ENCODE results near the gene CACNA1G.

CACNA1G gene

DNA sequence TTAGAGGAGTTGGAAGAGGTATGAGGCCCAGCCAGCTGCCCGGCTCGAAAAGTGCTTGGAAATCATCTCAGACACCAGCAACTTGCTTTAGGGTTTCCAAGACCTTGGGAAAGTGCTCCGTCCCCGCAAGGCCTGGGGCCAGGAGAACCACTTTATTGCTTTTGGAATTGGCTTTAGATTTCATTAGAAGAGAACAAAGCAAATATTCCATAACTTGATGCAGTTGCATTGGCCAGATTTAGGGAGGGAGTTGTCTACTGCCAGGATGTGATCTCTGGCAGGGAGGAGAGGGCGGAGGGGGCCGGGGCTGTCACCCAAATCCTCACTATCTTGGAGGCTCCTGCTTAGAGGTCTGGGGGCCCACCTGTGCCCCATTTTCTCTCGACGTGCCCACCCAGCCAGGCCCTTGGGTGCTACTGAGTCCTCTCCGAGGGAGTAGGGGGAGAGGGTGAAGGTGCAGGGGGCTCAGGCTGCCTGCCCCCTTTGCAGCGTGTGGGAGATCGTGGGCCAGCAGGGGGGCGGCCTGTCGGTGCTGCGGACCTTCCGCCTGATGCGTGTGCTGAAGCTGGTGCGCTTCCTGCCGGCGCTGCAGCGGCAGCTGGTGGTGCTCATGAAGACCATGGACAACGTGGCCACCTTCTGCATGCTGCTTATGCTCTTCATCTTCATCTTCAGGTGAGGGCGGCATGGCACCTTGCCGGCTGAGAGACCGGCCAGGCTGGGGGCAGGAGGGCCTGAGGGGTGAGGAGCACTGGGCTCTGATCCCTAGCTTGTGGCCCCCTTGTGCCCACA, 30.6 kb downstream of the CACNA1G start:
- no peaks in the 10 kb centered on the region for H3K4me1 ChIP-seq (ENCODE audit: insufficient read depth, poor library complexity, severe bottlenecking)
- no peak for DNase-seq (ENCODE audit: low spot score)
- ATAC-seq (ENCODE audit: low read depth) = no peak
- H3K4me3 ChIP-seq (ENCODE audit: severe bottlenecking) = no peak overlapping the region
- no peaks in the 10 kb centered on the region for H3K27me3 ChIP-seq (ENCODE audit: insufficient read depth, poor library complexity, severe bottlenecking)
- no peaks in the 10 kb centered on the region for H3K36me3 ChIP-seq (ENCODE audit: low read depth)
- TF ChIP-seq, protein P1, sequence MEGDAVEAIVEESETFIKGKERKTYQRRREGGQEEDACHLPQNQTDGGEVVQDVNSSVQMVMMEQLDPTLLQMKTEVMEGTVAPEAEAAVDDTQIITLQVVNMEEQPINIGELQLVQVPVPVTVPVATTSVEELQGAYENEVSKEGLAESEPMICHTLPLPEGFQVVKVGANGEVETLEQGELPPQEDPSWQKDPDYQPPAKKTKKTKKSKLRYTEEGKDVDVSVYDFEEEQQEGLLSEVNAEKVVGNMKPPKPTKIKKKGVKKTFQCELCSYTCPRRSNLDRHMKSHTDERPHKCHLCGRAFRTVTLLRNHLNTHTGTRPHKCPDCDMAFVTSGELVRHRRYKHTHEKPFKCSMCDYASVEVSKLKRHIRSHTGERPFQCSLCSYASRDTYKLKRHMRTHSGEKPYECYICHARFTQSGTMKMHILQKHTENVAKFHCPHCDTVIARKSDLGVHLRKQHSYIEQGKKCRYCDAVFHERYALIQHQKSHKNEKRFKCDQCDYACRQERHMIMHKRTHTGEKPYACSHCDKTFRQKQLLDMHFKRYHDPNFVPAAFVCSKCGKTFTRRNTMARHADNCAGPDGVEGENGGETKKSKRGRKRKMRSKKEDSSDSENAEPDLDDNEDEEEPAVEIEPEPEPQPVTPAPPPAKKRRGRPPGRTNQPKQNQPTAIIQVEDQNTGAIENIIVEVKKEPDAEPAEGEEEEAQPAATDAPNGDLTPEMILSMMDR (IDR thresholded peaks at IDR 0.05; ENCODE audit: poor library complexity, severe bottlenecking) = no peak
- H3K27ac ChIP-seq (ENCODE audit: poor library complexity, severe bottlenecking) = no peak overlapping the region
- H3K9me3 ChIP-seq (ENCODE audit: severe bottlenecking) = no peaks in the 10 kb centered on the region

DNA sequence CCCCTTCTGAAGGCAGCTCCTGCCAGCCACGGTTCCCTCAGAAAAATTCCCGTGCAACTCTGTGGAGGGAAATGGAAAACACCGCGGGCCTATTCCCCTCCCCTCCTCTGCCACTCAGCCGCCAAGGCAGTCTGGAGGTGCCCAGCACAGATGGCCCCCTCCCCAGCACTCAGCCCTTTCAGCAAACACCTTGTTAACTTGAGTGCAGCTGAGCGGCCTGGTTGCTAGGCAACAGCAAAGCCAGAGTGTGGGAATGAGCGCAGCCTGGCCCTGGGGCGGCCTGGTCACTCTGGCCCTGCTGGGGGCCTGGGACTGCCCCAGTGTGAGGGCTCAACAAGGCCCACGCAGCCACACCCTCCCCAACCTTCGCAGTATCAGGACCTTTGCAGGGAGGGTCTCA, 32.8 kb downstream of the CACNA1G start:
- TF ChIP-seq, protein P1 (IDR thresholded peaks at IDR 0.05; ENCODE audit: poor library complexity, severe bottlenecking) = no peak
- no peaks in the 10 kb centered on the region for H3K36me3 ChIP-seq (ENCODE audit: low read depth)
- H3K4me3 ChIP-seq (ENCODE audit: severe bottlenecking) = no peak overlapping the region
- H3K9me3 ChIP-seq (ENCODE audit: severe bottlenecking) = no peaks in the 10 kb centered on the region
- H3K4me1 ChIP-seq (ENCODE audit: insufficient read depth, poor library complexity, severe bottlenecking) = no peaks in the 10 kb centered on the region
- ATAC-seq (ENCODE audit: low read depth) (no peak), DNase-seq (ENCODE audit: low spot score) (no peak)
- no peak overlapping the region for H3K27ac ChIP-seq (ENCODE audit: poor library complexity, severe bottlenecking)
- H3K27me3 ChIP-seq (ENCODE audit: insufficient read depth, poor library complexity, severe bottlenecking) = no peaks in the 10 kb centered on the region

DNA sequence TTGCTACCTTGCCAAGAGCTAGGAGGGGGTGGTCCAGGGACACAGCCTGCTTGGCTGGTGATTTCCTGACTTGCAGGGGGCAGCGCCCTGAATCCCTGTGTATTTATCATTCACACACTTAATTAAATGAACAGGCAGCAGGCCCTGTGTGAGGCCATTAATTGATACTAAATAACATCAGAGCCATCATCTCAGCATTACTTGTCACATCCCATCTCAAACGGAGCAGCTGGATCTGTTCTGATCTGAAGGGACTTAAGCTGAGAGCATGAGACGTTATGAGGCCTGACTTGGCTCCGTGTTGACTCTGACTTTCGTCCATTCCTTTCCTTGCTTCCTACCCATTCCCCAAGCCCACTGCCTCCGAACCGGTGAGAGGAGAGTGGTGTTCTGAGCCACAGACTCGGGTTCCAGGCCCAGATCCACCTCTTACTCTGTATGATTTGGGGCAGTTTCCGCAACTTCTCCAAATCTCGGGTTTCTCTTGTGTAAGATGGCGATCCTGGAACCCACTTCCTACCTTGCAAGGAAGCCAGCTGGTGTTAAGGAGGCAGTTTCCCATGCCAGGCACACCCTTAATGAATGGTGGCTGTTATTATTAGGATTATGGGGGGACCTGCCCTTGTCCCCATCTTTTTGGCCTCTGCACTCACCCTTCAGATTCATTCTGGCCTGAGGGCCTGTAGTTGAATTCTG, 33.8 kb downstream of the CACNA1G start:
- no peak for ATAC-seq (ENCODE audit: low read depth)

GRCh38 chr17:50594892-50595291, 34.4 kb downstream of the CACNA1G start:
- Histone ChIP-seq H3K9me3 (ENCODE audit: severe bottlenecking) (no peaks in the 10 kb centered on the region), H3K4me3 (ENCODE audit: severe bottlenecking) (no peak overlapping the region), H3K4me1 (ENCODE audit: insufficient read depth, poor library complexity, severe bottlenecking) (no peaks in the 10 kb centered on the region), H3K27me3 (ENCODE audit: insufficient read depth, poor library complexity, severe bottlenecking) (no peaks in the 10 kb centered on the region), H3K27ac (ENCODE audit: poor library complexity, severe bottlenecking) (no peak overlapping the region), H3K36me3 (ENCODE audit: low read depth) (no peaks in the 10 kb centered on the region)
- ATAC-seq (ENCODE audit: low read depth) (no peak), DNase-seq (ENCODE audit: low spot score) (no peak)
- TF ChIP-seq, protein P1 (IDR thresholded peaks at IDR 0.05; ENCODE audit: poor library complexity, severe bottlenecking) = no peak

More for the DNA sequence above, 33.8 kb downstream of the CACNA1G start:
- Histone ChIP-seq H3K4me3 (ENCODE audit: severe bottlenecking) (no peak overlapping the region), H3K4me1 (ENCODE audit: insufficient read depth, poor library complexity, severe bottlenecking) (no peaks in the 10 kb centered on the region), H3K36me3 (ENCODE audit: low read depth) (no peaks in the 10 kb centered on the region), H3K9me3 (ENCODE audit: severe bottlenecking) (no peaks in the 10 kb centered on the region), H3K27ac (ENCODE audit: poor library complexity, severe bottlenecking) (no peak overlapping the region), H3K27me3 (ENCODE audit: insufficient read depth, poor library complexity, severe bottlenecking) (no peaks in the 10 kb centered on the region)
- no peak for DNase-seq (ENCODE audit: low spot score)
- TF ChIP-seq, protein P1 (IDR thresholded peaks at IDR 0.05; ENCODE audit: poor library complexity, severe bottlenecking) = no peak

All from RWPE2 (cell line).